NB4 (cell line): ENCODE results near the gene SLC39A5.

Experiments used
- CTCF ChIP-seq: IDR thresholded peaks from one replicate; pipeline ENCODE4 v1.5.1; 2012; ENCODE audit warnings: low read depth, low read length
- MAX ChIP-seq: IDR thresholded peaks from 2 replicates; pipeline ENCODE4 v1.6.1; 2011; ENCODE audit warnings: low read depth, low read length
- POLR2A ChIP-seq: IDR thresholded peaks from 2 replicates; pipeline ENCODE4 v1.6.1; 2011; ENCODE audit warnings: mild to moderate bottlenecking; ENCODE audit not compliant: insufficient read length; ENCODE audit errors: extremely low read depth

GRCh38 chr12:56189099-56189917, 40.5 kb upstream of the SLC39A5 start, which contains the start of gene SMARCC2:
- TF ChIP-seq CTCF (peak; percentile 71), POLR2A (peak; percentile 45), MAX (no peak)
